Measurements from ENCODE around the gene PCDHGC5.

DNA sequence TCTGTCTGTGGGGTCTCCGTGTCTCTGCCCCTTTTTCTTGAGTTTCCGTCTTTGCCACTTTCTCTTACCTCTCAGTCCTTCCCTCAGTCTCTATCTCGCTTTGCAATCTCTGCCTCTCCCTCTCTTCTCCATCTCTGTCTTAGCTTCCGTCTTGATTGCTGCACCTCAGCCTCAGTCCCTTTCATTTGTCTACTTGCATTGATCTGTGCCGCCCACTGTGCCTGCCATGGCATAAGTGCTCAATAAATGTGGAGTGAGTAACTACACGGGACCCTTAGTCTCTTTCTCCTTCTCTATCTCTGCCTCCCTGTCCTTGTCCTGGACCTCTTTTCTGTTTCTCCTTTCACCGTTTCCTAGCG lies 6.6 kb downstream of the PCDHGC5 start:
- TF ChIP-seq CTCF (IDR thresholded peaks at IDR 0.05) = no peak
- TF ChIP-seq POLR2A (IDR thresholded peaks at IDR 0.05) = no peak

All from right lobe of liver (tissue), 4 donors.